A549 (cell line): ENCODE measurements around the gene ADGRB2.

Experiments
- BHLHE40 ChIP-seq: IDR thresholded peaks from 2 replicates; pipeline ENCODE4 v1.6.1; 2012; ENCODE audit warnings: low read depth, low read length, inconsistent platforms
- CHD2 ChIP-seq: fragments of 150-350 bp; IDR thresholded peaks from 2 replicates; pipeline ENCODE4 v1.6.1; 2014; ENCODE audit warnings: low read length; ENCODE audit not compliant: partially characterized antibody
- CTCF ChIP-seq: fragments of >200 bp; sonication (Bioruptor Twin); formaldehyde crosslinking; IDR thresholded peaks from 3 replicates; pipeline ENCODE4 v1.5.1; 2016
- EP300 ChIP-seq, 2 experiments: fragments of >200 bp; sonication (Bioruptor Twin); formaldehyde crosslinking; IDR thresholded peaks; 2 replicates in 1 of 2; 3 replicates in 1 of 2; pipeline ENCODE4 v1.6.1; 2016 to 2017
- ESRRA ChIP-seq: fragments of 150-350 bp; IDR thresholded peaks from 2 replicates; pipeline ENCODE4 v1.6.1; 2014; ENCODE audit warnings: mild to moderate bottlenecking, low read length, borderline replicate concordance
- FOSL2 ChIP-seq, 2 experiments: fragments of 450-650 bp in 1 of 2; fragments of >200 bp in 1 of 2; sonication (Bioruptor Twin) in 1 of 2; formaldehyde crosslinking; IDR thresholded peaks; 2 replicates each; pipeline versions ENCODE4 v1.5.0 to v1.6.1; 2016 to 2020; ENCODE audit warnings: mild to moderate bottlenecking in 1 of 2, moderate library complexity in 1 of 2
- FOXS1 ChIP-seq: fragments of 250-450 bp; sonication (Bioruptor Pico); IDR thresholded peaks from 2 replicates; pipeline ENCODE4 v1.5.0; 2020; ENCODE audit warnings: mild to moderate bottlenecking, moderate library complexity
- MAX ChIP-seq: IDR thresholded peaks from 2 replicates; pipeline ENCODE4 v1.6.1; 2012
- PHF8 ChIP-seq: fragments of 200-600 bp; sonication (generic); IDR thresholded peaks from 2 replicates; pipeline ENCODE4 v1.6.1; 2016; ENCODE audit warnings: low read depth, mild to moderate bottlenecking, antibody characterized with exemption, moderate library complexity, borderline replicate concordance
- POLR2A ChIP-seq: IDR thresholded peaks from 2 replicates; pipeline ENCODE4 v1.6.1; 2012; ENCODE audit warnings: mild to moderate bottlenecking, low read length
- RAD21 ChIP-seq, 2 experiments: fragments of >200 bp in 1 of 2; sonication (Bioruptor Twin) in 1 of 2; formaldehyde crosslinking in 1 of 2; IDR thresholded peaks in 1 of 2; conservative IDR thresholded peaks in 1 of 2; 2 replicates in 1 of 2; 3 replicates in 1 of 2; pipeline ENCODE4 v1.6.1; 2012 to 2018; ENCODE audit warnings: inconsistent platforms in 1 of 2
- RCOR1 ChIP-seq: fragments of 150-350 bp; IDR thresholded peaks from 2 replicates; pipeline ENCODE4 v1.6.1; 2014; ENCODE audit warnings: antibody characterized with exemption, low read length, low read depth
- REST ChIP-seq: fragments of 200-600 bp; sonication (generic); IDR thresholded peaks from 2 replicates; pipeline ENCODE4 v1.6.1; 2016; ENCODE audit warnings: antibody characterized with exemption, mild to moderate bottlenecking, moderate library complexity

GRCh38 chr1:31763671-31764311 is 349 bp downstream of the ADGRB2 start:
- TF ChIP-seq ESRRA (no peak), CTCF (no peak), MAX (no peak), POLR2A (no peak), RAD21 (conservative IDR thresholded peaks at IDR 0.05 in 1 of 2, IDR thresholded peaks at IDR 0.05 in 1 of 2) (no peak), PHF8 (no peak), RCOR1 (no peak), BHLHE40 (no peak), CHD2 (no peak), EP300 (IDR thresholded peaks at IDR 0.05) (no peak), REST (no peak), FOXS1 (CRISPR knock-in tag) (no peak), FOSL2 (IDR thresholded peaks at IDR 0.05) (no peak), FOSL2 (CRISPR knock-in tag; IDR thresholded peaks at IDR 0.05) (no peak)
